SHP77 (cell line): ENCODE measurements around the gene POLE2.
"Not testable (repeated sequence)": the region's sequence is repeated elsewhere in the genome, so short reads cannot be mapped to it uniquely, and the experiment has no call there.

Source experiments
- DNase-seq, 2 experiments: peaks; one replicate each; lab custom pipeline; 2025; lab: John Stamatoyannopoulos, UW

POLE2 gene

DNA sequence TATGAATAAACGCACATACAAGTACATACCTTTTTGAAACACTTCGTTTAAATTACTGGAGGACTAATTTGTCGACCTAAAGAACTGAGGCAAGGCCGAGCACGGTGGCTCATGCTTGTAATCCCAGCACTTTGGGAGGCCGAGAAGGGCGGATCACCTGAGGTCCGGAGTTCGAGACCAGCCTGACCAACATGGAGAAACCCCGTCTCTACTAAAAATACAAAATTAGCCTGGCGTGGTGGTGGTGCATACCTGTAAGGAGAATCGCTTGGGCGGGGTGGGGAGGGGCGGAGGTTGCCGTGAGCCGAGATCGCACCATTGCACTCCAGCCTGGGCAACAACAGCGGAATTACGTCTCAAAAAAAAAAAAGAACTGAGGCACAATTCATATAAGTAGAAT lies 68.7 kb downstream of the POLE2 start:
- not testable (repeated sequence) for DNase-seq

DNA sequence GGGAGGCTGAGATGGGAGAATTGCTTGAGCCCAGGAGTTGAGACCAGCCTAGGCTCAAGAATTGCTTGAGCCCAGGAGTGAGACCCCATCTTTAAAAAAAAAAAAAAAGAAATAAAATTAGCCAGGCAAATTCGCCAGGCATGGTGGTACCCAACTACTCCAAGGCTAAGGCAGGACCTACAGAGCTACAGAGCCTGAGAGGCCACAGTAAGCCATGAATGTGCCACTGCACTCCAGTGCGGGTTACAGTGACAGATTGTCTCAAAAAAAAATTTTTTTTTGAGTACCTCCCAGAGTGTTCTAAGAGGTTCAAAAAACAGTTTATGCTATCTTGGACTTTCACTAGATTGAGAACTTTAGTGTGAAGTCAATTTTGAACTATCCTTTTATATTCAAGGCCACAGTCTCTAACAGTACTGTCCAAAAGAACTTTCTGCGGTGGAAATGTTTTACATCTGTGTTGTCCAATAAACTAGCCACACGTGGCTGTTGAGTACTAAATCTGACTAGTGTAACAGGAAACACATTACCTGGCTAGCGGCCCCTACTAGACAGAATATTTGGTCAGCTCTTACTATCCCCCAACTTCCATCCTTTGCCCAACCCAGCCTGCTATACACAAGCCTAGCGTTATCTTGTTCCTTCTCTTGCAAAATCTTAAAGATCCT lies 70.0 kb downstream of the POLE2 start:
- no peak for DNase-seq

DNA sequence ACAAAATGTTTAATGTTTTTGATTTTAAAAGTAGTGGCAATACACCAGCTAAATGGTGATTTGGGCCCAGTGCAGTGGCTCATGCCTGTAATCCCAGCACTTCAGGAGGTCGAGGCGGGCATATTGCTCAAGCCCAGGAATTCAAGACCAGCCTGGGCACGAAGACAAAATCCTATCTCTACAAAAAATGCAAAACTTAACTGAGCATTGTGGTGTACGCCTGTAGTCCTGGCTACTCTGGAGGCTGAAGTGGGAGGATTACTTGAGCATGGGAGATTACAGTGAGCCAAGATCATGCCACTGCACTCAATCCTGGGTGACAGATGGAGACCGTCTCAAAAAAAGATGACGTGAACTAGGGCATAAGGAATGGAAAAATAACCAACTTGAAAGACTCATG lies 72.2 kb downstream of the POLE2 start:
- DNase-seq = no peak

DNA sequence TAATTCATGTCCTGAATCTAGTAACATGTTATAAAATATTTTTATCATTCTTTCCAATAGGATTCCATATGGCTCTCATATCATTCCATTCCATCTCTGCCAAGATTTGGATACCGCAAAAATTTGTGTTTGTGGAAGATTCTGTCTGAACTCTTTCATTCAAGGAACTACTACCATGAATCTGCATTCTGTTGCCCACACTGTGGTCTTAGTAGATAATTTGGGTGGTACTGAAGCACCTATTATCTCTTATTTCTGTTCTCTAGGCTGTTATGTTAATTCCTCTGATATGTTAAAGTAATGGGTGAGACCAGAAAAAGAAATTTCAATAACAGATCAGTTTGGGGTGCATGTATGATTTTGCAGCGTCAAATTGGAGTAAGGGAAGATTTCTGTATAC lies 73.8 kb downstream of the POLE2 start:
- DNase-seq = no peak

DNA sequence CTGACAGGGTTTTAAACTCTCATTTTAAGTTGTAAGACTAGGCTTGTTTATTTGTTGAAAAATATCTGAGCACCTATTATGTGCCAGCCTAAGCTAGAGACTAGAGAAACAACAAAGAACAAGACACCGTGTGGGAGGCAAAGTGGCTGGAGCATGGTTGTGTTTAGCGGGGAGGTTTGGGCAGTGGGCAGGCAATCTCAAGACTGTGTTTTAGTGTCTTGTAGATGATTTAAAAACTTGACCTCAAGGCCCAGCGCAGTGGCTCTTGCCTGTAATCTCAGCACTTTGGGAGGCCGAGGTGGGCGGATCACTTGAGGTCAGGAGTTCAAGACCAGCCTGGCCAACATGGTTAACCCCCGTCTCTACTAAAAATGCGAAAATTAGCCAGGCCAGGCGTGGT lies 75.3 kb downstream of the POLE2 start:
- DNase-seq = no peak

DNA sequence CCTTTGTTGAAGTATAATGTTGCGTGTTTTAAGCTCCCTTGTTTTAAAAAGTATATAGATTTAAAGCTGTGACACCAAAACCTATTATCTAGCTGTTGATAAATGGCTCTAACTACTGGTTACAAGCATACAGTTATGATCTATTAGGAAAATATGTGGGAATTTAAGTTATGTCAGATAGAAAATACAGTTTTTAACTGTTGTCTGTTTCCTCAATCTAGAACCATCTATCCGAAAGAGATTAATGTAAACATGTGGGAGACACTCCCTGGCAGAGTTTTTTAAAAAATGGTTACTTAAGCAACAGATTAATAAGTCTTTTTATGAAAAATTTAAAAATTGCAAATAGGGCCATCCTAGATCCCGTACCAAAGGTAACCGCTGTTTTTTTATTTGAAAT lies 75.8 kb downstream of the POLE2 start:
- DNase-seq = no peak

DNA sequence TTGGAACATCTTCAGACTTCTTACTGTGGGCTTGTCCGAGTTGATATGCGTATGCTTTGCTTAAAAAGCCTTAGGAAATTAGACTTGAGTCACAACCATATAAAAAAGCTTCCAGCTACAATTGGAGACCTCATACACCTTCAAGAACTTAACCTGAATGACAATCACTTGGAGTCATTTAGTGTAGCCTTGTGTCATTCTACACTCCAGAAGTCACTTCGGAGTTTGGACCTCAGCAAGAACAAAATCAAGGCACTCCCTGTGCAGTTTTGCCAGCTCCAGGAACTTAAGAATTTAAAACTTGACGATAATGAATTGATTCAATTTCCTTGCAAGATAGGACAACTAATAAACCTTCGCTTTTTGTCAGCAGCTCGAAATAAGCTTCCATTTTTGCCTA lies 80.4 kb downstream of the POLE2 start:
- no peak for DNase-seq

DNA sequence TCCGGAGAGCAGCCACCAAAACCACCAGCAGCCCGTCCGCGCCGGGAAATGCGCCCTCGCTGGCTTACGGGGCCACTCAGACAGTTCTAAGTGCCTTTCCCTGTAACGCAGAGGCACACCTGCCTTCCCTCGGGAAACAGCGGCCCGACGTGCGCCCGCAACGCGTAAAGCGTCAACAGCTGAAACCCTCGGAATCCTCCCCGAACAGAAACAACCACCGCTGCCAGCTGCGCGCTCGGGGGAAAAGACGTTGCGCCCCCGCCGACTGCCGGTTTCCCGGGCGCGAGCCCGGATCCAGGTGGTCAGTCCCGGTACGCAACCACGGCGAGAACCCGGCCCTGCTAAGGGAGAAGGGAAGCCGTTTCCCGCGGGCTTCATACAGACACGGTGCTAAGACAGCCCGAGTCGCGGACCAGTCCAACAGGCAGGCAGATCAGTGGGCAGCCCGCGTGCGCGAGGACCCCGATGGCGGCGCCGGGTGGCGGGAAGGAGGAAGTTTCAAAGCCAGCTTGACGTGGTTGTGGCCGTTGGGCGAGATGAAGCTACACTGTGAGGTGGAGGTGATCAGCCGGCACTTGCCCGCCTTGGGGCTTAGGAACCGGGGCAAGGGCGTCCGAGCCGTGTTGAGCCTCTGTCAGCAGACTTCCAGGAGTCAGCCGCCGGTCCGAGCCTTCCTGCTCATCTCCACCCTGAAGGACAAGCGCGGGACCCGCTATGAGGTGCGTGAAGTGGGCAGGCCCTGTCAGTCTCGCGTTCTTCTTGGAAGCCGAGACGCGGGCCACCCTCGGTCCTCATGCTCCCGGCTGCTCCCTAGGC lies 89.3 kb downstream of the POLE2 start, which contains the start of gene LRR1:
TSS of gene LRR1 (plus strand) at position 456 of the 816 bp plus-strand sequence. CDS start at position 537, 81 bp downstream.
- DNase-seq = peak; percentile 84 to 86

DNA sequence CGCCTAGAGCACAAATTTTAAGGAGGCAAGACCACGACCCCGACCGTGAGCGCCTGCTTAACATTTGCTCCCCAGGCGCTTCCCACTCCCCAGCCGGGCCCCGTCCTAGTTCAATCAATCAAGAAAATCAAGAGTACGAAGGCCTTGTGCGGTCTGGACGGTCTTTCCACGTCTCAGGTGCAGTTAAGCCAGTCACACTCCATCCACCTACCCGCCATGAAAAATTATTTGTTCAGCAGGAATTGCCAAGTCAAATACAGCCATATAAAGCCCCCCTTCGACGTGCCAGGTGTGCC lies 89.9 kb downstream of the POLE2 start:
- no peak for DNase-seq

DNA sequence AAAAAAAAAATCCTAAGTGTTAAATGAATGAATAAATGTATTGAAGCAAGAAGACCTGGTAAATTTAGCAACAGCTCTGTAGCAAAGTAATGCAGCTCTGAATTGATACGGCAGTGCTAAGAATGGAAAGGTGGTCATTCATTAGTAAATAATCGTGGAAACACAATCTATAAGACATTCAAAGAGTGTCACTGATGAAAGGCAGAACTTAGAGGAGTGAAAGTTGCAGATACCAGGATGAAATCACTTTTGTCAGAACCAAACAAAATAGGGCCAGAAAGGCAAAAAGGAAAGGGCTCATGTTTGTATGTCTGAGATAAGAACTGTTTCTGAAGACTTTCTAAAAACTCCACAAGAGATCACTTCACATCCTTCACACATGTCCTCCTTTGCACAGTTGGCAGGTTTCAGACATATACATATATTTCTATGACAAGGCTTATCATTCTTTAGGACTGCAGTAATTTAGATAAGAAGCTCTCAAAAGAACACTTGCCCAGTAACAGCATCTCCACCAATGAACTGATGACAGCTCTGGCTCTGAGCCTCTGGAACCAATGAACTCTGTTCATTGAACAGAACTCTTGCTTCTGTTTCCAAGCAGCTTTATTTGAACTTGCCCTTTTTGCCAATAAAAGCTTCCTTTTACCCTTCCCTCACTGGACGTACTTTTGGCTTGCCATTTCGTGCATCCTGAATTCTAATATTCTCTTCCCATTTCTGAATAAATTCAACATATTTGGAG lies 93.5 kb downstream of the POLE2 start:
- DNase-seq = no peak
